HepG2 (cell line): Measurements from ENCODE around the gene TTN. TPM values are rescaled to one million over a fixed set of nuclear protein-coding genes. Genes with fewer than 3 reads are reported as not detected.
A peak's percentile ranks its signal among the peaks of the same experiment; 100 is the strongest.

ENCODE experiments used
- CEBPB ChIP-seq: IDR thresholded peaks from 2 replicates; pipeline ENCODE4 v1.6.1; 2011; ENCODE audit warnings: low read depth, low read length, improper control_type of control experiment, borderline replicate concordance
- FOXK1 ChIP-seq: sonication (generic); formaldehyde crosslinking; IDR thresholded peaks from 2 replicates; pipeline ENCODE4 v1.4.0; 2020; ENCODE audit warnings: low read depth, missing genetic modification reagents, borderline replicate concordance
- GABPB1 ChIP-seq: IDR thresholded peaks from 2 replicates; pipeline ENCODE4 v1.6.1; 2016; ENCODE audit warnings: mild to moderate bottlenecking, missing genetic modification reagents, moderate library complexity, missing compliant biosample characterization
- HOXD1 ChIP-seq: sonication (generic); formaldehyde crosslinking; IDR thresholded peaks from 2 replicates; pipeline ENCODE4 v1.5.0; 2020; ENCODE audit warnings: missing genetic modification reagents
- IKZF5 ChIP-seq: IDR thresholded peaks from 2 replicates; pipeline ENCODE4 v1.6.1; 2018; ENCODE audit warnings: missing genetic modification reagents, mild to moderate bottlenecking, missing compliant biosample characterization
- KLF6 ChIP-seq: IDR thresholded peaks from 2 replicates; pipeline ENCODE4 v1.8.0; 2016; ENCODE audit warnings: missing biosample characterization, missing genetic modification reagents
- MTA3 ChIP-seq: sonication (generic); formaldehyde crosslinking; IDR thresholded peaks from 2 replicates; pipeline ENCODE4 v1.4.0; 2020; ENCODE audit warnings: missing genetic modification reagents
- PAF1 ChIP-seq: IDR thresholded peaks from 2 replicates; pipeline ENCODE4 v1.6.1; 2016; ENCODE audit warnings: missing genetic modification reagents, missing compliant biosample characterization
- PCBP1 ChIP-seq: fragments of 200-400 bp; formaldehyde crosslinking; IDR thresholded peaks from 2 replicates; pipeline ENCODE4 v1.6.1; 2017; ENCODE audit warnings: mild to moderate bottlenecking, low read depth, low read length, borderline replicate concordance
- REPIN1 ChIP-seq: sonication (generic); formaldehyde crosslinking; IDR thresholded peaks from 2 replicates; pipeline ENCODE4 v1.8.0; 2022; ENCODE audit warnings: missing genetic modification reagents, low read depth, mild to moderate bottlenecking, borderline replicate concordance
- RFX1 ChIP-seq: fragments of 450-650 bp; IDR thresholded peaks from 2 replicates; pipeline ENCODE4 v1.6.1; 2017
- SOX13 ChIP-seq, 3 experiments: fragments of 450-650 bp in 1 of 3; sonication (generic) in 1 of 3; formaldehyde crosslinking in 1 of 3; IDR thresholded peaks in 2 of 3; conservative IDR thresholded peaks in 1 of 3; 2 replicates each; pipeline versions ENCODE4 v1.5.0 to v1.6.1; 2016 to 2020; ENCODE audit warnings: antibody characterized with exemption in 1 of 3, mild to moderate bottlenecking in 1 of 3, missing compliant biosample characterization in 1 of 3, missing genetic modification reagents in 1 of 3, moderate library complexity in 1 of 3
- ZNF260 ChIP-seq: sonication (generic); formaldehyde crosslinking; IDR thresholded peaks from 2 replicates; pipeline ENCODE4 v1.4.0; 2020; ENCODE audit warnings: missing genetic modification reagents, low read depth, mild to moderate bottlenecking, borderline replicate concordance
- ZNF296 ChIP-seq: sonication (generic); formaldehyde crosslinking; conservative IDR thresholded peaks from 2 replicates; pipeline ENCODE4 v1.5.0; 2020; ENCODE audit warnings: mild to moderate bottlenecking, missing genetic modification reagents
- ZNF326 ChIP-seq: sonication (generic); formaldehyde crosslinking; IDR thresholded peaks from 2 replicates; pipeline ENCODE4 v1.4.0; 2020; ENCODE audit warnings: missing genetic modification reagents, borderline replicate concordance
- ZNF414 ChIP-seq: sonication (generic); formaldehyde crosslinking; IDR thresholded peaks from 2 replicates; pipeline ENCODE4 v1.5.0; 2020; ENCODE audit warnings: missing genetic modification reagents
- ZNF619 ChIP-seq: sonication (generic); formaldehyde crosslinking; IDR thresholded peaks from 2 replicates; pipeline ENCODE4 v1.4.0; 2020; ENCODE audit warnings: mild to moderate bottlenecking, missing genetic modification reagents
- polyA plus RNA-seq, 8 experiments: library from polyadenylated mRNA; depleted of rRNA in 3 of 8; stranded (reverse) in 7 of 8; unstranded in 1 of 8; fragments of >200 nt; fragmentation: Illumina TruSeq in 4 of 8; extraction: Trizol in 4 of 8; gene quantifications; 2 replicates each; pipeline versions ENCODE4 v1.2.1 to v1.2.3, GENCODE V29; 2011 to 2016; ENCODE audit warnings: low read depth in 4 of 8, missing spikeins in 1 of 8, mixed read lengths in 1 of 8; ENCODE audit not compliant: insufficient read depth in 1 of 8
- total RNA-seq, 5 experiments: library from RNA; depleted of rRNA; stranded (reverse); fragments of >200 nt; fragmentation: Illumina TruSeq; extraction: Trizol; gene quantifications; 2 replicates each; pipeline ENCODE4 v1.2.3, GENCODE V29; 2016; ENCODE audit warnings: low read depth in 1 of 5
- TF ChIP-seq, protein P1 (sequence below): sonication (generic); formaldehyde crosslinking; IDR thresholded peaks from 2 replicates; pipeline ENCODE4 v1.4.0; 2020; ENCODE audit warnings: missing genetic modification reagents
- TF ChIP-seq, protein P2 (sequence below): sonication (generic); formaldehyde crosslinking; IDR thresholded peaks from 2 replicates; pipeline ENCODE4 v1.4.0; 2020; ENCODE audit warnings: missing genetic modification reagents, borderline replicate concordance

TTN gene
- total and polyA plus RNA-seq, 2 of the 13 experiments (the other 11 are each of a cell fraction or from before 2014, with no cell fraction given) = under 0.01 TPM

DNA sequence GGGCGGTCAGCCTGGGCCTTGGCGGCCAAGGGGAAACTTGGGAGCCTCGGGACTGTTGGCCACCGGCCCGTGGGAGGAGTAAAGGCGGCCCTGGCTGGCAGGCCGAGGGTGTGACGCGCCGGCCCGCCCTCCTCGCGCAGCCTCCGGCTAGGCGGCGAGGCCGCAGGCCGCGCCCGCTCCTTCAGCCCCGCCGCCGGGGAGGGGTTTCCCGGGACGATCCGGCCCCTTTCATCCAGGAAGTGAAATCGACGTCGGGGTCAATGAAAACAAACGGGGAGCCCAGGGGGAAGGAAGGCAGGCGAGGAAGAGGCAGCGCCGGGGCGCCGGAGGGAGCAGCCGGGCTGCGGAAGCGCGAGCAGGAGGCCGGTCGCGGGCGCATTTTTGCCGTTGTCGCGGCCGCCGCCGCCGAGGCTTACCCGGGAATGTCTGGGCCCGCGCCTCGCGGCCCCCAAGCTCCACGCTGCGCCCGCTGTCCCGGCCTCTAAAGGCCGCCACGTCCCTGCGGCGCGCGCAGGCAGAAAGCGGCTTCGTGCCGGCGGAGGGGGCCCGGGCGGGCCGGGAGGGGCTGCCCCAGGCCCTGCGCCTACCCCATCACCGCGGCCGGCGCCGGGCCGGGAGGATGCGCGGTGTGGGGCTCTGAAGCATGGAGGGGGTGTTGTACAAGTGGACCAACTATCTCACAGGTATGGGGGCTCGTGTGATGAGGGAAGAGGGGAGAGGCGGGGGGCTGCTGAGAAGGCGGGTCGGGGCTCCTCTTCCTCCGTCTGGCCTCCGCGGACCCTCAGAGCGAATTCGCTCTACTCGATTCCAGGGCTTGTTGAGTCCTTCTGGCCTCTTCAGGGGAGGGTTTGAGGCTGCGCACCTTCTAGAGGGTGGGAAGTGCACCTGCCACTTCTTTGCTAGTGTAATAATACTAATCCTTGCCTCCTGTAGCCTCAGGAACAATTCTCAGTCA lies 326.7 kb downstream of the TTN start, which contains the start of gene PLEKHA3 (continued):
- TF ChIP-seq, protein P1, sequence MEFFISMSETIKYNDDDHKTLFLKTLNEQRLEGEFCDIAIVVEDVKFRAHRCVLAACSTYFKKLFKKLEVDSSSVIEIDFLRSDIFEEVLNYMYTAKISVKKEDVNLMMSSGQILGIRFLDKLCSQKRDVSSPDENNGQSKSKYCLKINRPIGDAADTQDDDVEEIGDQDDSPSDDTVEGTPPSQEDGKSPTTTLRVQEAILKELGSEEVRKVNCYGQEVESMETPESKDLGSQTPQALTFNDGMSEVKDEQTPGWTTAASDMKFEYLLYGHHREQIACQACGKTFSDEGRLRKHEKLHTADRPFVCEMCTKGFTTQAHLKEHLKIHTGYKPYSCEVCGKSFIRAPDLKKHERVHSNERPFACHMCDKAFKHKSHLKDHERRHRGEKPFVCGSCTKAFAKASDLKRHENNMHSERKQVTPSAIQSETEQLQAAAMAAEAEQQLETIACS (CRISPR knock-in tag) = no peak
- TF ChIP-seq IKZF5 (CRISPR knock-in tag) (peak; percentile 69; the same call in 1 of the 2 replicates), ZNF296 (no peak), FOXK1 (CRISPR knock-in tag) (0 out of 2 replicates have a peak, but pooled peaks have one; percentile 23), KLF6 (CRISPR knock-in tag) (peak; percentile 69; the same call in 1 of the 2 replicates), GABPB1 (peak; percentile 92), CEBPB (no peak), ZNF326 (CRISPR knock-in tag) (no peak), SOX13 (IDR thresholded peaks at IDR 0.05) (no peak), SOX13 (CRISPR knock-in tag; conservative IDR thresholded peaks at IDR 0.05 in 1 of 2, IDR thresholded peaks at IDR 0.05 in 1 of 2) (peak; percentile 51 to 62; a peak in 1 of 4 replicates), ZNF619 (CRISPR knock-in tag) (no peak; the same call in 1 of the 2 replicates), ZNF260 (CRISPR knock-in tag) (no peak), REPIN1 (0 out of 2 replicates have a peak, but pooled peaks have one; percentile 37), RFX1 (no peak), HOXD1 (CRISPR knock-in tag) (no peak; the same call in 1 of the 2 replicates), MTA3 (CRISPR knock-in tag) (no peak), ZNF414 (CRISPR knock-in tag) (no peak), PAF1 (CRISPR knock-in tag) (no peak), PCBP1 (no peak)
- TF ChIP-seq, protein P2, sequence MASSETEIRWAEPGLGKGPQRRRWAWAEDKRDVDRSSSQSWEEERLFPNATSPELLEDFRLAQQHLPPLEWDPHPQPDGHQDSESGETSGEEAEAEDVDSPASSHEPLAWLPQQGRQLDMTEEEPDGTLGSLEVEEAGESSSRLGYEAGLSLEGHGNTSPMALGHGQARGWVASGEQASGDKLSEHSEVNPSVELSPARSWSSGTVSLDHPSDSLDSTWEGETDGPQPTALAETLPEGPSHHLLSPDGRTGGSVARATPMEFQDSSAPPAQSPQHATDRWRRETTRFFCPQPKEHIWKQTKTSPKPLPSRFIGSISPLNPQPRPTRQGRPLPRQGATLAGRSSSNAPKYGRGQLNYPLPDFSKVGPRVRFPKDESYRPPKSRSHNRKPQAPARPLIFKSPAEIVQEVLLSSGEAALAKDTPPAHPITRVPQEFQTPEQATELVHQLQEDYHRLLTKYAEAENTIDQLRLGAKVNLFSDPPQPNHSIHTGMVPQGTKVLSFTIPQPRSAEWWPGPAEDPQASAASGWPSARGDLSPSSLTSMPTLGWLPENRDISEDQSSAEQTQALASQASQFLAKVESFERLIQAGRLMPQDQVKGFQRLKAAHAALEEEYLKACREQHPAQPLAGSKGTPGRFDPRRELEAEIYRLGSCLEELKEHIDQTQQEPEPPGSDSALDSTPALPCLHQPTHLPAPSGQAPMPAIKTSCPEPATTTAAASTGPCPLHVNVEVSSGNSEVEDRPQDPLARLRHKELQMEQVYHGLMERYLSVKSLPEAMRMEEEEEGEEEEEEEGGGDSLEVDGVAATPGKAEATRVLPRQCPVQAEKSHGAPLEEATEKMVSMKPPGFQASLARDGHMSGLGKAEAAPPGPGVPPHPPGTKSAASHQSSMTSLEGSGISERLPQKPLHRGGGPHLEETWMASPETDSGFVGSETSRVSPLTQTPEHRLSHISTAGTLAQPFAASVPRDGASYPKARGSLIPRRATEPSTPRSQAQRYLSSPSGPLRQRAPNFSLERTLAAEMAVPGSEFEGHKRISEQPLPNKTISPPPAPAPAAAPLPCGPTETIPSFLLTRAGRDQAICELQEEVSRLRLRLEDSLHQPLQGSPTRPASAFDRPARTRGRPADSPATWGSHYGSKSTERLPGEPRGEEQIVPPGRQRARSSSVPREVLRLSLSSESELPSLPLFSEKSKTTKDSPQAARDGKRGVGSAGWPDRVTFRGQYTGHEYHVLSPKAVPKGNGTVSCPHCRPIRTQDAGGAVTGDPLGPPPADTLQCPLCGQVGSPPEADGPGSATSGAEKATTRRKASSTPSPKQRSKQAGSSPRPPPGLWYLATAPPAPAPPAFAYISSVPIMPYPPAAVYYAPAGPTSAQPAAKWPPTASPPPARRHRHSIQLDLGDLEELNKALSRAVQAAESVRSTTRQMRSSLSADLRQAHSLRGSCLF (CRISPR knock-in tag) = peak; percentile 47; the same call in 1 of the 2 replicates
